Measurements from ENCODE around the gene C11orf68.

C11orf68 gene

GRCh38 chr11:65888163-65888814, 30.6 kb downstream of the C11orf68 start, which contains the start of gene FIBP:
FIBP (minus strand) TSS chr11:65888471; CDS start chr11:65888418, 53 bp downstream.
- peak; percentile 95 for DNase-seq

- DNase-seq = no peak
Observed at GRCh38 chr11:65887723-65888162, 31.1 kb downstream of the C11orf68 start.

- no peak for DNase-seq
Observed at GRCh38 chr11:65886826-65887722, 31.8 kb downstream of the C11orf68 start.

GRCh38 chr11:65885808-65886536, 32.9 kb downstream of the C11orf68 start:
- no peak for DNase-seq

- DNase-seq = no peak
Observed at GRCh38 chr11:65885231-65885630, 33.6 kb downstream of the C11orf68 start.

GRCh38 chr11:65884716-65885092, 34.2 kb downstream of the C11orf68 start:
- peak; percentile 79 for DNase-seq

- no peak for DNase-seq
Observed at GRCh38 chr11:65883786-65884715, 34.8 kb downstream of the C11orf68 start.

GRCh38 chr11:65883058-65883761, 35.7 kb downstream of the C11orf68 start:
- DNase-seq = no peak

- no peak for DNase-seq
Observed at GRCh38 chr11:65882120-65883057, 36.5 kb downstream of the C11orf68 start.

- DNase-seq = no peak
Observed at GRCh38 chr11:65880844-65881421, 37.9 kb downstream of the C11orf68 start.

- no peak for DNase-seq
Observed at GRCh38 chr11:65880027-65880426, 38.8 kb downstream of the C11orf68 start.

- peak; percentile 50 for DNase-seq
Observed at GRCh38 chr11:65879617-65880016, 39.2 kb downstream of the C11orf68 start, which contains the start of gene CTSW. CTSW (plus strand) TSS chr11:65879837; CDS start chr11:65879855, 18 bp downstream.

- peak; percentile 92 for DNase-seq
Observed at GRCh38 chr11:65873318-65874156, 45.3 kb downstream of the C11orf68 start.

GRCh38 chr11:65872586-65873317, 46.1 kb downstream of the C11orf68 start, which contains the start of gene EFEMP2:
EFEMP2 (minus strand) TSS chr11:65872800; CDS start chr11:65872354, 446 bp downstream.
- DNase-seq = no peak

GRCh38 chr11:65871811-65872548, 46.9 kb downstream of the C11orf68 start:
- DNase-seq = no peak

GRCh38 chr11:65870706-65871681, 47.9 kb downstream of the C11orf68 start:
- no peak for DNase-seq

Measured in hematopoietic multipotent progenitor cell treated with erythropoietin and hydrocortisone succinate and interleukin-3 and kit ligand, for 8 days (in vitro differentiated cells).